ENCODE results near the gene COQ3.

COQ3 gene, protein sequence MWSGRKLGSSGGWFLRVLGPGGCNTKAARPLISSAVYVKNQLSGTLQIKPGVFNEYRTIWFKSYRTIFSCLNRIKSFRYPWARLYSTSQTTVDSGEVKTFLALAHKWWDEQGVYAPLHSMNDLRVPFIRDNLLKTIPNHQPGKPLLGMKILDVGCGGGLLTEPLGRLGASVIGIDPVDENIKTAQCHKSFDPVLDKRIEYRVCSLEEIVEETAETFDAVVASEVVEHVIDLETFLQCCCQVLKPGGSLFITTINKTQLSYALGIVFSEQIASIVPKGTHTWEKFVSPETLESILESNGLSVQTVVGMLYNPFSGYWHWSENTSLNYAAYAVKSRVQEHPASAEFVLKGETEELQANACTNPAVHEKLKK

GRCh38 chr6:99393698-99394531 lies at the start of gene COQ3:
Gene COQ3, minus strand, starts transcription at chr6:99394195. Its CDS starts 16 bp downstream, at chr6:99394179.
- peak; percentile 90 for DNase-seq

DNA sequence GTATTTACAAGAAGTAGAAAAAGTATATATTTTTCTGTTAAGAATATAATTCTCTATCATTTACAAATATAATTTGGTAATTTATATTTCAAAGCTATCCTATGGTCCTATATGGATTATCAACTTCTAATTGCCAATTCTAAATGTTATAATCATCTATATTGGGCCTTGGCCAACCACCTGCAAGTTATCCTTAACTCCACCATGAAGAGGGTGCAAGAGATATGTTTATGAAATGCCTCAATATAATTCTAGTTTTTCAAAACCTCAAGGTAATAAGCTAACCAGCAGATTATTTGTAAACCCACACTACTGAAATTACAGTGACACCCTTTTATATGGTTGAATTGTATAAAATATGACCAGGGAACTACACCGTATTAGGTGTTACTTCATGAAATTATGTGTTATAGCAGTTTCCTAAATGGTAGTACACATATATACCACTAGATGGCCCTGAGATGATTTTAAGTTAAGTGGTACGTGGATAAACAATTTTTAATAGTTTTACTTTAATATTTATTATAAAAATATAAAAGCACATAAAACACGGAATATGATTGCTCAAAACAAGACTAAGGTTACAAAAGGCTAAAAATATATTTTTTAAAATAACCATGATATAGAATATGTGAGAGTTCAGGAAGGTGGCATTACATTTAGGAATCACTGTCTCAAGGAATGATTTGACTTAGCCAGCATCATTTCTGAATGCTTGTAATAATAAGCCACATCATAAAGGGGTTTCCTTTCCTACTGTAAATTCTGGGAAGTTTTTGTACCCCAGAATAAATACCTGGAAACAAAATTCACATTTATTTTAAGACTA lies 40.9 kb upstream of the COQ3 start:
- DNase-seq, result no peak

DNA sequence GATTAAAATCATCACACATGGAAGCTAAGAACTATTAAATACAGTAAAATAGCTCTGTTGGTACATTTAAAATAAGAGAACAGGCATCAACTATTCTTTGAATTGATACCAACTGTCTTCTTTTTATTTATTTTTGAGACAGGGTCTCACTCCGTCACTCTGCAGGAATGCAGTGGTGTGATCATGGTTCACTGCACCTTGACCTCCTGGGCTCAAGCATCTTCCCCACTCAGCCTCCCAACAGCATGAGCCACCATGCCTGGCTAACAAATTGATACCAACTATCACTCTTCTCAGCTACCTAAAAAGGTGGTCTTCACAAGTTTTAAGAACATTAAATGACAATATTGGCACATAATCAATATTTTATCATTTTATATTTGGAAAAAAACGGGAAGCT lies 38.9 kb upstream of the COQ3 start:
- no peak for DNase-seq

- no peak for DNase-seq
Observed at GRCh38 chr6:99431901-99432300, 37.9 kb upstream of the COQ3 start.

DNA sequence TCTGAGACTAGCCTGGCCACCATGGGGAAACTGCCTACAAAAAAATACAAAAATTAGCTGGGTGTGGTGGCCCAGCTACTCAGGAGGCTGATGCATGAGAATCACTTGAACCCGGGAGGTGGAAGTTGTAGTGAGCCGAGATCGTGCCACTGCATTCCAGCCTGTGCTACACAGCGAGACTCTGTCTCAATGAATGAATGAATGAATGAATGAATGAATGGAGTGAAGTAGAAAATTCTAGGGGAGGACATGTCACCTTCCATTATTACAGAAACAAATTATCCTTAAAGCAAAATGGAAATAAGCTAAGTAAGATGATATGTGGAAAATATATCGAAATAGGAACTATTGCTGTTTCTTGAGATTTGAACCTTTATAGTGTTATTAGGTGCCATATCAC lies 34.0 kb upstream of the COQ3 start:
- no peak for DNase-seq

DNA sequence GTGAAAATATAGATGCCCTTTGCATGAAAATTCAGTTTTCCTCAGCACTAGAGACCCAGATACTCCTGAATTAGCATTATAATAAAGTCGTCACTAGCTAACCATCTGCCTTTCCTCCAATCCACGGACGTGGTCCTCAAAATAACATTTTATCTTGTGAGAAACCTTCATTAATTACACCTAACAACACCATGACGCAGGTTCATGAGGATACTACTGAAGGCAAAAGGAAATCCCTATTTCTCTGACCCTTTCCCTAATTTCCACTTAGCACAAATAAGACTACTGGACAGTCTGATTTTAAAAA lies 32.4 kb upstream of the COQ3 start:
- no peak for DNase-seq

DNA sequence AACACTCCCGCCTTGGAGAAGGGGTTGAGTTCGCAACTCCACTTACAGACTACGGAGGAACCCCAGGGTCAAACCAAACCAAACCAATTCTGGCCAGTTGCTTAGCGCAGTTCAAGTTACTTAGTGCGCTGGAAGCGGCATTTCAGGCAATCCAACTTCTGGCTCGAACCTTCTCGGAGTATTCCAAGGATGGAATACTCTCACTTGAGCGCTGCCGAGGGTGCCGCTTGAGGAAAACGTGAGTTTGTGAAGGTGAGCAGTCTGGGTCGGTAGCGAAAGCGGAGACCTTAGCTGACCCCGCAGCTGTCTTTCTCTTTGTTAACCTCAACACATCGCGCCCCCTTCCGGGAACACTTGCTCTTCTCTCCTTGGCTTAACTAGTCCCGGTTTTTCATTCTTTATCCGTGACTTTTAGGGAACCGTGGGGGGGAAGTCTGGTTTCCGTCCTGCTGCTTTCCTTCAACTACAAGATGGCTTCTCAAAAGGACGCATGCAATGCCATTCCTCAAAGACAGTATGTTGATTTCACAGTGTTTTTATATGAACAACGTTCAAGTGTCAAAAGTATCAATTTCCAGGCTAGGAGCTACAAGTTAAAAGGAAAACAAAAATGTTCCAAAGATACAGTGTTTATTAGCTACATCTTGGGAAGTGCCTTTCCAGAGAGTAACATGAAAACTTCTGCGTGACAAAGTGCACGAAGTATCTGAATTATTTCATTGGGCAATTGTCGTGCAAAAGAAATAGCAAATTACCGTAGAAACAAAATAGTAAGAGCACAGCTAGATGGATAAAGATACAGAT lies 31.9 kb upstream of the COQ3 start:
- DNase-seq, result peak; percentile 88

DNA sequence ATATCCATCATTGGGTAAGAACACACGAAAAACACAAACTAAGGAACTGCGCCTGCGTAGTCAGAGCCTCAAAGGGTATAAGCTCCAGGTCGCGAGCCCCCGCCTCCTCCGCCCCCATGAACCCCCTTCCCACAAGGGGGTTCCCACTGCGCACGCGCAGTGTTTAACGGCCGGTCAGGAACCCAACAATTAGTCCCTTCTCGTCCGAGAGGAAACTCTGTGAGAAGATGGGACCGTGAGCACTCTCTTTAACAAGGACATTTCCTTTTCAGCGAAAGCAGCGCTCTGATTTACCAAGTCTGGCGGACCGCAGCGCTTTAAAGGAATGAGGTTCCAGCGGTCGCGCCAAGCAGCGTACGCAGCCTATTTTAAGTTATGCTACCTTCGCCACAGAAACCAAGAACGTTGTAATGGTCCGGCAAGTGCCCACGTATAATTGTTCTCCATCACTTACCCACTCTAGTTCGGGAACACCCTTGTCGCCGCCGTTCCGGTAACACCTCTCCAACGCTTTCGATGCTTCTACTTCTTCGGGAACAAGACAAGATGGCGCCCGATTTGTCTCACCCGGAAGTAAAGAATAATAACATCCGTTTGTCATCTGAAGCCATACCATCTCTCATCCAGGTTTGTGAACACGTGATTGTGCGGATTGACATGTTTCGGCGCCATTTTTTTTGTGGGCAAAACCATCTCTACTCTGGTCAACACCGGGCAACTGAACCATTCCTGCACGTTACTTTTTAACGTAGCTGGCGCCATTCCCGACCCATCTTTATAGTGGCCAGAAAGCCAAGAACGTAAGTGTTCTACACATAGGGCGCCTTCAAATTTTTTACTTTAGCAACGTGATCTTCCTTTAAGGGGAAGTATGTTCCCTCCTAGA lies 31.0 kb upstream of the COQ3 start, which contains the start of gene PNISR:
TSS of gene PNISR (minus strand) at position 548 of the 886 bp plus-strand sequence. CDS start 10,649 bp downstream, outside the sequence.
- peak; percentile 92 for DNase-seq

DNA sequence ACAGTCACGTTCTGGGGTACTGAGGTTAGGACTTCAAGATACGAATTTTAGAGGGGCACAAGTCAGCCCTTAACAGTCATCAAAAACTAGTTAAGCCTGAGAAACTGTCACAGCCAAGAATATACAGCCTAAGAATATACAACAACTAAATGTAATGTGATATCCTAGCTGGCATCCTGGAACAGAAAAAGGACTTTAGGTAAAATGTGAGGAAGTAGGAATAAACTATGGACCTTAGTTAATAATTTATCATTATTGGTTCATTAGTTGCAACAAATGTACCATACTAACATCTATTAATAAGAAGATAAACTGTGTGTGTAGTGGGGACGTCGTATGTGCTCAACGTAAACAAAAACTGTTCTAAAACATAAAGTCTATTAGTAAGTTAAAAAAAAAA lies 30.0 kb upstream of the COQ3 start:
- DNase-seq, result no peak

- DNase-seq, result no peak
Observed at GRCh38 chr6:99422912-99423311, 28.9 kb upstream of the COQ3 start.

GRCh38 chr6:99416892-99417767 lies 23.1 kb upstream of the COQ3 start:
- DNase-seq, result no peak

DNA sequence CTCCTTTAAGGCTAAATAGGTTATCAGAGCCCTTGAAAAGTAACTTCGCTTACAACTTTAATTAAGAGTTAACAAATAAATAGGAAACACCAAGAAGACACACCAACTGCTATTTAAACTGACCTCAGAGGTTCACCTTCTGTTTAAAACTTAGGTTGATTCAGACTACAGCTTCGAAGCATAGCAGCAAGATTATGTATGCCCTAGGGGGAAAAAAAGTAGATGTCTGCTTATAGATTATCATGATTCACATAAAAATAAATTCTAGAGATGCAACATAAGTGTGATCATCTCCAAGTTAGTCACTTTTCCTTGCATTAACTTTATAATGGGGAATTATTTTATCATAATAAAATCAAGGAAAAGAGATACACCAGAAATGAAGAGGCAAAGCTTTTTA lies 22.2 kb upstream of the COQ3 start:
- DNase-seq, result no peak

DNA sequence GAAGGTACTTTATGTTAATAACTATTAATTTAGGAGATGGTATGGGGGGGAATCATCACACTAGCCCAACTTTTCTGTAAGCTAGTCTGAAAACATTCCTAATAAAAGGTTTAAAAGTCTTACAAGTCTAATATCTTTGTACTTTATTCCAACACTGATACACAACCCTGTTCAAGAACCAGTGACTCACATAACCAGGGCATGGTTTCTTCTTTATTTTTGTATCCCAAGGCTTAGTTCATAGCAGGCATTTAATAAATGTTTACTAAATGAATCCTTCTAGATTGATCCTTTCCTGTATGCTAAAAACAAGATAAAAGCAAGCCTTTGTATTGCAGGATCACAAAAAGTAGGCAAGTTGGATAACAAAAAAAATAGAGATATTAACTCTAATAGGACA lies 21.5 kb upstream of the COQ3 start:
- no peak for DNase-seq

DNA sequence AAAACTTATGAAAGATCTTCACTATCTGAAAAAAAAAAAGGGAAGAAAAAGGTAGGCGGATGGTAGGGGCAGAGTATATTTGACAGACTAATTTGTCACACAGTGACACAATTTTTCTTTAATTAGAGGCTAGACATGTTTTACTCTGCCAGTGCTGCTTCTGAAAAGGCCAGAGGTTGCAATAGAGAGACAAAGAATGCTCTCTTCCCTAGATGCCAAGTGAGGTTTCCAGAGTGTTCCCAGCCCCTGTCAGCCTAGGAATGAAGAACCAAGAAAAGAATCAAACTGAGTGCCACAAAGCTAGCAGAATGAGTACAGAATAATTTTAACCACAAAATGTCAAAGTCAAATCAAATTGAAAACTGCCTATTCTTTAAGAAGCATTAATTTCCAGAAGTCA lies 18.1 kb upstream of the COQ3 start:
- no peak for DNase-seq

DNA sequence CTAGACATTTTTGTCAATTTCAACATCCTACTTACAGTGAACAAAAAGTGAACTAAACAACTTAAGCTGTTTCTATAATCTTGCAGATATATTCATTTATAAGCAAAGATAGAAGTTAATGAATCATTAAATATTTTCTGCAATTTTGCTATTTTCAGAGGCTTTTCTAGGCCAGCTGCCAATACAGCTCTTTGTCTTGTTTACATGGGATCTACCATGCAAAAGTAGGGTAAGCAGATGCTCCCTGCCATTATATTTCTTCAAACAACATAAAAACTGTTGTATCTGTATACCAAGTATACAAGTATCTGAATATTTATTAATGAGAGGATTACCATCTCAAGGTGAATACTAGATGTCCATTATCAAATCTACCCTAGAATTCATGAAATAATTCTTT lies 15.7 kb upstream of the COQ3 start:
- DNase-seq, result no peak

- DNase-seq, result no peak
Observed at GRCh38 chr6:99407076-99407475, 13.1 kb upstream of the COQ3 start.

- DNase-seq, result no peak
Observed at GRCh38 chr6:99402448-99402847, 8.5 kb upstream of the COQ3 start.

DNA sequence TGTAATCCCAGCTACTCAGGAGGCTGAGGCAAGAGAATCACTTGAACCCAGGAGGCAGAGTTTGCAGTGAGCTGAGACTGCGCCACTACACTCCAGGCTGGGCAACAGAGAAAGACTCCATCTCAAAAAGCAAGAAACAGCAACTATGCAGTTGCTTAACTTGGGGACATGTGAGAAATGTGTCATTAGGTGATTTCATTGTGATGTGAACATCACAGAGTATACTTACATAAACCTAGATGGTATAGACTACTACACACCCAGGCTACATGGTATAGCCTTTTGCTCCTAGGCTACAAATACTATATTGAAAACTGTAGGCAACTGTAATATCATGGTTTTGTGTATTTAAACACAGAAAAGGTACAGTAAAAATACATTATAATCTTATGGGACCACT lies 3.3 kb upstream of the COQ3 start:
- no peak for DNase-seq

DNA sequence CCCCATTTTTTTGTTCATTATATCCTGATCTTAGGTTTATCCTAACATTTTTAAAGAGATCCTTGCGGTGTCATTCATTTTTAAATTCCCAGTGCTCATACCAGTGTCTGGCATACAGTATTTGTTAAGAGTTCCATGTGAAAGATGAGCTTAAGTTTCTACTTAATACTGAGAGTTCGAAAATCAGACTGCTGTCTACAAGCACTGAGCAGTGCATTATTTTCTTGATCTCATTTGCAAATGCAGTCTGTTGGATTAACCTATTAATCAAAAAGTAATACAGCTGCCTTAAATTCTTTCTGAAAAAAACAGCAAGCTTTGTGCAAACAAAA lies 663 bp downstream of the COQ3 start:
- DNase-seq, result no peak

DNA sequence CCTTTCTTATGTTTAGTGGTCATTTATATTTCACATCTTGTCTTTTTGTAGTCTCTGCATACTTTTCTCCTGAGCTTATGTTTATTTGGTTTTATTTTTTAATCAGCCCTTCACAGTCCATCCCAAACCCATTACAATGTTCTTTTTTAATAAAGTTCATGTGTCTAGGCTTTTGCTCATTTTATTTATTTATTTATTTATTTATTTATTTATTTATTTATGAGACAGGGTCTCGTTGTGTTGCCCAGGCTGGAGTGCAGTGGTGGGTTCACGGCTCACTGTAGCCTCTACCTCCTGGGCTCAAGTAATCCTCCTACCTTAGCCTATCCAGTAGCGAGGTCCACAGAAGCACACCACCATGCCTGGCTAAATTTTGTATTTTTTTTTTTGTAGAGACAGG lies 3.1 kb downstream of the COQ3 start:
- DNase-seq, result no peak

DNA sequence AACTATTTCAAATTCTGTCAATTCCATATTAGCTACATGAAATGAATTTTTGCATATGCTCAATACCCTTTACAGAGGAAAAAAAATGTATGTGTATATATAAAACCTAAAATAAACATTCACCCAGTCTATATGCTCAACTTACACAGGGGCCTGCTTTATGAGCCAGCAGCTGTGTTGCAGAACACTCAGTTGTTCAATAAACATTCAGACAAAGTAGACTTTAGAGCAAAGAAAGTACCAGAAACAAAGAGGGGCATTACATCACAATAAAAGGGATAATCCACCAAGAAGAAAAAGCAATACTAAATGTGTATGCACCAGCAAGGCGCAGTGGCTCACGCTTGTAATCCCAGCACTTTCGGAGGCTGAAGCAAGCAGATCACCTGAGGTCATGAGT lies 9.5 kb downstream of the COQ3 start:
- DNase-seq, result no peak
